HTR-8/SVneo (cell line): Measurements from ENCODE around the gene SLC27A2.
"Not testable (repeated sequence)": the region's sequence is repeated elsewhere in the genome, so short reads cannot be mapped to it uniquely, and the experiment has no call there.

Experiments
- DNase-seq: peaks from one replicate; pipeline ENCODE4 v3.0.0; 2011; ENCODE audit warnings: low spot score, mixed read lengths; ENCODE audit not compliant: insufficient read length
- FAIRE-seq: peaks from 2 replicates; lab custom pipeline; 2011; peaks lifted over from hg19 to GRCh38; lab: Jason Lieb, UNC

The SLC27A2 gene

DNA sequence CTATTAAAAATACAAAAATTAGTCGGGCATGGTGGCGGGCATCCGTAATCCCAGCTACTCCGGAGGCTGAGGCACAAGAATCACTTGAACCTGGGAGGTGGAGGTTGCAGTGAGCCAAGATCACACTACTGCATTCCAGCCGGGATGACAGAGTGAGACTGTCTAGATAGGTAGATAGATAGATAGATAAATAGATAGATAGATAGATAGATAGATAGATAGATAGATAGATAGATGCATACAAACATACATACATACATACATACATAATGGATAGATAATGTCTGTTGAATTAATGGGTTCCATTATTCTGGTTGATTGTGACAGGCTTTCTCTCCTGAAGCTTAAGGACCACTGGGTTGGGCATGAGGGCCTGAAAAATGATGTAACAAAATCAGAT lies 6.8 kb downstream of the SLC27A2 start:
- FAIRE-seq, DNase-seq: not testable (repeated sequence)

DNA sequence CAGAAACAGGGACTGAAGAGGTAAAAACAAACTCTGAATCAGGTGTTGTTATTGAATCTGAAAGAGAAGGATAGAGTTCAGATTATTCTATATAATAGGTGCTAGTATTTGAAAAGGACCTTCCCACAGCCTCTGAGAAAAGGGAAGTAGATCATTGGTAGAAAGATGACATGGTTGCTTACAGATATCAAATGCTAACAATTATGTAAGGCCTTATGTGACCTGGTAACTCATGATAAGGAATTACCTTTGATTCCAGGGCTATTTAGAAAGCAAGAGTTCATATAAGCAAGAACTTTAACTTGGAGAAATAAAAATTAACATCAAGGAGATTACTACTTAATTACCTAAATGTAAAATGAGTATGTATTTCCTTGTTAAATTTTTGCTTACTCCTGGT lies 7.6 kb downstream of the SLC27A2 start:
- no peak for FAIRE-seq
- DNase-seq: no peak

- FAIRE-seq (no peak), DNase-seq (no peak)
Measured at GRCh38 chr15:50190166-50190570, 8.2 kb downstream of the SLC27A2 start.

DNA sequence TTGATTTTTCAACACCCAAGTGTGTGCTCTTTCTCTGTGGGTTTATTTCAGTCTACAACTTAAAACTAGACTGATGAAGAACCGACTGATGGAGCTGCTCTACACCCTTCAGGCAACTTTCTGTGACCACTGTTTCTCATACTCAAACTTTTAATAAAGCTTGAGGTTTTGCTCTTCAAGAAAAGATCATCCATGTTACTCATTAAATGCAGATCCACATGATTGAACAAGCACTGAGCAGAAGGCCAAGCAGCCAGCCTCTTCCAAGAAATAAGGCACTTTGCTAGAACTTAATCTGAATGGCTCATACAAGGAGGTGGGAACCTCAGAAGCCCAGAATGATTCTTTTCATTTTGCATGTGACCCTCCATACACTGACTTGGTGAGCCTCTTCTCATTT lies 8.7 kb downstream of the SLC27A2 start:
- DNase-seq (no peak), FAIRE-seq (no peak)

DNA sequence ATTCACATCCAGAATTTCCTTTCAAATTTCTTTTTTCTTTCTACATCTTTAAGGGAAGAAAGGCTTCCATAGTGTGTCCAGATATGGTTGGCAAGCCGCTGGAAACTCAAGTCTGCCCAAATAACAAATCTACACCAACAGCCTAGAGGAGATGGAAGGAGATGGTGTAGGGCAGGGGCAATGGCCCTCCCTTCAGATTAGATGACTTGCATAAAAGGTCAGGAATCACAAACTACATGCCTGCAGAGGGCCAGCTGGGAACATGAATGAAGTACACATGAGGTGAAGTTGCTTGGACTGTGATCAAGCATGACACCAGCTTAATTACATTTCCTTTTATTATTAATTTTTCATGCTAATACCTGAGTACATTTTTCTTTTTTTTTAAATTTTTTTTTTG lies 10.2 kb downstream of the SLC27A2 start:
- no peak for FAIRE-seq
- DNase-seq: no peak

DNA sequence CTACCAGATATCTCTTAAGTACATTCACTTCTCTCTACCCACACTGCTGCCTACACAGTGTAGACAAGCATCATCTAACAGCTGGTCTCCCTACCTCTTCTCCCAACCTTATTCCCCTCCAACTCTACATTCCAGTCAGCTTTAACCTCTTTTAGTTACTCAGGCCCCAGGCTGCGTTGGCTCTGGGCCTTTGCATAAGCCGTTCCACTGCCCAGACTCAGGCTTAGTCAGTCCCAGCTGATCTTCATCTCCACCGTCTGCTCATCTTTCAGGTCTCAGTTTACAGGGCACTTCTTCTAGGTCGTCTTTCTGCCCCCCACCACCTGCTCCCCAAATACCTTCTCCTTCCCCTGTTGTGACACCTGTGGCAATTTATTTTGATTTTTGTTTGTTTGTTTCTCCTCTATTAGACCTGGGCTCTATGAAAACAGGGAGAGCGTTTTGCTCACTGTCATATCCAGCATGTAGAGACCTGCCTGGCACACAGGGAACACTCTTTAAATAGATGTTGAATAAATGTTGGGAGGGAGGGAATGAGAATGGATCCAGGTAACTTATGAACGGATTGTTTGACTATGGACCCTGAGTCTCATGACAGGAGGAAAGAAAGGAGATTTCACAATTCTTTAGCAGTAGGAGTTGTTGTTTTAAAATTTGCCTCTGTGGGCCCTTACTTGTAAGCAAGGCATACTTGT lies 11.1 kb downstream of the SLC27A2 start:
- FAIRE-seq (no peak), DNase-seq (no peak)

- DNase-seq: no peak
- no peak for FAIRE-seq
Measured at GRCh38 chr15:50202003-50202402, 20.0 kb downstream of the SLC27A2 start.

DNA sequence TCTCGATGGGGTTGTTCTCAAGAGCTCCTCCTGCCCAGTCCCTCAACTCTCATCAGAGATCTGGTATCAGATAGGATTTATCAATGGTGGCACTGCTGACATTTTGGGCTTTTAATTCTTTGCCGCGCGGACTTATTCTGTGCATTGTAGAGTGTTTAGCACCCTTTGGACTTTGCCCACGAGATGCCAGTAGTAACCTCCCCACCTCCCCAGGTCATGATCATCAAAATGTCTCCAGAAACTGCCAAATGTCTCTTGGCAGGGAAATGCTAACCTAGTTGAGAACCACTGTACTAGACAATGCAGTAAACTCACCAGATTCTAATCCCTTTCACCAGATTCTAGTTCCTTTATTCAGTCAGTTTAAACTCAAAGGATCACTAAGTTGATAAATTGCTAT lies 24.0 kb downstream of the SLC27A2 start:
- DNase-seq: no peak

GRCh38 chr15:50209809-50210208 lies 27.8 kb downstream of the SLC27A2 start:
- FAIRE-seq (no peak), DNase-seq (no peak)

More for the DNA sequence above, 24.0 kb downstream of the SLC27A2 start:
- FAIRE-seq: no peak

DNA sequence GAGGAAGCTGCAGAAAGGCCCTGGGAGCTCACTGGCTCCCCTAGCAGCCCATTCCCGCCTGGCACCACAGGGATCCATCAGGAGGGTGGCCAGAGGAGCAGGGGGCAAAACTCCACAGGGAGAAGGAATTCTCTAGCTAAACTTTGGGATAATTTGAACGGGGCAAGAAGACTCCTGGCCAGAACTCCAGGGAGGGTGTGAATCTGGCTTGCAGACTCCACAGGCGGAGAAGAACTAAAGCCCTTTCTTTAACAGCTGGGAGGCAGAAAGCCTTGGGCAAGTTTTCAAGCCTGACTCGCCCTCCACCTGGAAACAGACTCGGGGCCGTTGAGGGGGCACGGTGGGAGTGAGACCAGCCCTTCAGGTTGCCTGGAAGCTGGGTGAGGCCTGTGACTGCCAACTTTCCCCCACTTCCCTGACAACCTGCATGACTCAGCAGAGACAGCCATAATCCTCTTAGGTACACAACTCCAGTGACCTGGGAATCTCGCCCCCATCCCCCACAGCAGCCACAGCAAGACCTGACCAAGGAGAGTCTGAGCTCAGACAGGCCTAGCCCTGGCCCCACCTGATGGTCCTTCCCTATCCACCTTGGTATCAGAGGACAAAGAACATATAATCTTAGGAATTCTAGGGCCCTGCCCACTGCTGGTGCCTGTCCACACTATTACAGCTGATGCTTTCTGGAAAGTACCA lies 28.6 kb downstream of the SLC27A2 start:
- no peak for FAIRE-seq

DNA sequence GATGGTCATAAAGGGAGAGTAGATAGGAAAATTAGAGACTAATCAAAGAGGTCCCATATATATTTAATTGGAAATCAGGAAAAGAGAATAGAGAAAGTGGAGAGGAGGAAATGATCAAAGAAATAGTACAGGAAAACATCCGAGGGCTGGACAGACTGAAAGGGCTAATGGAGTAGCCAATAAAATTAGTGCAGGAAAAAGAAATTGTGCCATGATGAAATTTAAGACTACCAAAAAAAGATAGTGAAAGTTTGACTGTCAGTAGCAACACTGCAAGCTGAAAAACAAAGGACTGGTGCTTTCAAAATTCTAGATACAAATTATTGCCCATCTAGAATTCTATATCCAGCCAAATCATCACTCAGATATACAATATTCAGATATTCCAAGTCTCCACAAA lies 36.3 kb downstream of the SLC27A2 start:
- no peak for FAIRE-seq
- DNase-seq: no peak

More for the DNA sequence above, 28.6 kb downstream of the SLC27A2 start:
- DNase-seq: no peak

- DNase-seq (no peak), FAIRE-seq (no peak)
Measured at GRCh38 chr15:50218691-50219090, 36.7 kb downstream of the SLC27A2 start.

DNA sequence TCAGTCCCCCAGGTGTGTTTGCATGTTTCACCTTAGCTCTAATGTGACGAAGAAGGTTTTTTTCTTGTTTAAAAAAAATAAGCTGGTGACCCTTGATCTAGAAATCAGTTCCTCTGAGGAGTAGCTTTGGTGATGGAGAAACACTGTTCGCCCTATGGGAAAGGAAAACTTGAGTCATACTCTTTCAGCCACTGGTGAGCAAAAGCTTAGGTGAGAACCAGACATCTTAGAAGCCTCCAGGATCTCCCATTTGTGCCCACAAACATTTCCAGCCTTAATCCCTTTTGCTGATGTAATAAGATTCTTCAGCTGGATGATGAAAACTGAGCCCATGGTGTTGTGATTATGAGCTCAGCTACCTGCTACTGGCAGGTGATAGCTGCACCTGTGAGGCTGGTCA lies 37.8 kb downstream of the SLC27A2 start:
- DNase-seq (no peak), FAIRE-seq (no peak)

GRCh38 chr15:50222181-50222580 lies 40.2 kb downstream of the SLC27A2 start:
- FAIRE-seq (no peak), DNase-seq (no peak)

DNA sequence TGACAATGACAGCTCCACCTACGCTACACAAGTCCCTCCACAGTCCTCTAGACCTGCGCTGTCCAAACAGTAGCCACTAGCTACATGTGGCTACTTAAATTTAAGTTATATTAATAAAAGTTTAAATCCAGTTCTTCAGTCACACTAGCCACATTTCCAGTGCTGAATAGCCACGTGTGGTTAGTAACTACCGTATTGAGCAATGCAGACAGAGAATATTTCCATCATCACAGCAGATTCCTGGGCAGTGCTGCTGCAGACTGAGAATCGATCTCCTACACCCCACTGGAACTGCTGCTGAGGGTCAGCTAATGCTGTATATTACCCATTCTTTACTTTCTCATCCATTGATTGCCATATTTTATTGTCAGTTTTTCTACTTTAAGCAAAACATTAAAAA lies 42.6 kb downstream of the SLC27A2 start:
- no peak for DNase-seq
- no peak for FAIRE-seq

DNA sequence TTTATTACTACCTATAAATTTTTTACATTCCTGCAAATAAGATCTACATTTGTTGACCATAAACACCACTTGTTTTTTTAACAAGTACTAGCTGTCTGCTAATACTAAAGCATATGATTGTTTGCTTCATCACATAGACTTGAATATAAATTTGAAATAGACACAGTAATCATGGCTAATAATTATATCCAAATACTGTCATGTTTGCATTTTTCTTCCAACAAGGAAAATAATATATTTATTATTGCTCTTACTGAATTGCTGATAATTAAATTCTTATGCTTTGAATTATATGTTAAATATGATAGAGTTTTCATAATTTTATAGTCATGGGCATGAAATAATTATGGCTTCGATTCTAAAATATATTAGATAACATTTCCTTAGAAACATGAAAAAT lies 43.1 kb downstream of the SLC27A2 start:
- no peak for DNase-seq
- FAIRE-seq: no peak

DNA sequence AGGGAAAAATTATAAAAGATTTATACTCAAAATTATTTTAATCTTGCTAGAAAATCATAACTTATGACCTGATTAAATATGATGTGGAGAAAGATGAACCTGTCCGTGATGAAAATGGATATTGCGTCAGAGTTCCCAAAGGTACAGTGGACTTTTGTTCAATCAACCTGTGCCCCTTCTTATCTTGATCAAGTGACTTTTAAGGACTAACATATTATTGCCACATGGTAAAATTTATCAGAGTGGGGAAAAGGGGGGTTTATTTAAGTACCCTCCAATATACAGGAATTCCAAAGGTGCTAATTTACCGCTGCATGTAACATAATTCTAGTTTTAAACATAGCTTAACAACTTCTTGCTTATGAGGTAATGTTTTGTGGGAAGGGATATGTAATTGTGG lies 43.9 kb downstream of the SLC27A2 start:
- FAIRE-seq: no peak

DNA sequence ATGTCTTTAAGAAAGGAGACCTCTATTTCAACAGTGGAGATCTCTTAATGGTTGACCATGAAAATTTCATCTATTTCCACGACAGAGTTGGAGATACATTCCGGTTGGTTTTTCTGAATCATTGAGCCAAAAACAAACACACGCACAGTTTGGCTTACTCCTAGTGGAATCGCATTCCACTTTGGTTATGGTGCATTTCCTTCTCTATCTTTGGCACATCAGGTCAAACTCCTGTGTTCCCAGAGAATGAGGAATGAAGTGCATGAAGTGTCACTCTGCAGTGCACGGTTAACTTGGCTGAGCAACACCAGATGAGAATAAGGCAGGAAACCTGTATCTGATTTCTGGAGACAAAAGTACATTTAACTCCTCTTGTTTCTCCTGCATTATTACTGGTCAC lies 45.1 kb downstream of the SLC27A2 start:
- no peak for DNase-seq
- FAIRE-seq: no peak

More for the DNA sequence above, 43.9 kb downstream of the SLC27A2 start:
- no peak for DNase-seq

DNA sequence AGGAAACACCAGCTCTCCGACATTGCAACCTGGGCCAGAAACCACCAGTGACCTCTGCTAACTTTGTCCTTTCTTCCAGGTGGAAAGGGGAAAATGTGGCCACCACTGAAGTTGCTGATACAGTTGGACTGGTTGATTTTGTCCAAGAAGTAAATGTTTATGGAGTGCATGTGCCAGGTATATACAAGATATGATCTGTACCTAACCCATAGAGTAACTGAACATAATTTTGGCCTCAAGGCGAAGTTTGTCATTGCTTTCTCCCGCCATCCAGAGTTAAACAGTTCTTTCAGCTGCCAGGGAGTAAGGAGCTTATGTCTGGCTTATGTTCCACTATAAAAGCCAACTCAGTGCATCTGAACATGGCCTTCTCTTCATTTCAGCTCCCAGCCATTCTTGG lies 46.9 kb downstream of the SLC27A2 start:
- DNase-seq (no peak), FAIRE-seq (no peak)

GRCh38 chr15:50229336-50229735 lies 47.3 kb downstream of the SLC27A2 start:
- FAIRE-seq (no peak), DNase-seq (no peak)

GRCh38 chr15:50231761-50232160 lies 49.8 kb downstream of the SLC27A2 start:
- FAIRE-seq: no peak
- no peak for DNase-seq

GRCh38 chr15:50232791-50233190 lies 50.8 kb downstream of the SLC27A2 start:
- no peak for FAIRE-seq
- DNase-seq: no peak
